ENCODE results near the gene SPG7.

The SPG7 gene

GRCh38 chr16:89522287-89522686 lies 14.1 kb downstream of the SPG7 start:
- DNase-seq: no peak

DNA sequence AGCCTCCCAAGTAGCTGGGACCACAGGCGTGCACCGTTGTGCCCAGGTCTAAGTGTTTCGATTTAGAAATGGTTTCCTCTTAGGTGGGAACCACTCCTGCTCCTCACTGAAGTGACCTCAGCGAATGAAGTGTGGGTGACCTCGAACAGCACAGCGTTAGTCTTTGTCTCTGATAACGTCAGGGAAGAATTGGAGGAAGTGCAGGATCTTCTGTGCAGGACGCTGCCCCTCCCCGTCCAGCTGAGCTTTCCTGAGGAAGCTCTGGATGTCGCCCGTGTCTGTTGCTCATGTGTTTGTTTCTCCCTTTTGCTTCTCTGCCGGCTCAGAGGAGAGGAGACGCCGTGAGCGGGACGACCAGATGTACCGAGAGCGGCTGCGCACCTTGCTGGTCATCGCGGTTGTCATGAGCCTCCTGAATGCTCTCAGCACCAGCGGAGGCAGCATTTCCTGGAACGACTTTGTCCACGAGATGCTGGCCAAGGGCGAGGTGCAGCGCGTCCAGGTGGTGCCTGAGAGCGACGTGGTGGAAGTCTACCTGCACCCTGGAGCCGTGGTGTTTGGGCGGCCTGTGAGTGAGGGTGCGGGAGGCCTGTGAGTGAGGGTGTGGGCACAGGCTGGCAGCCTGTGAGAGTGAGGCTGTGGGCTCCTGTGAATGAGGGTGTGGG lies 15.6 kb downstream of the SPG7 start:
- DNase-seq: no peak

DNA sequence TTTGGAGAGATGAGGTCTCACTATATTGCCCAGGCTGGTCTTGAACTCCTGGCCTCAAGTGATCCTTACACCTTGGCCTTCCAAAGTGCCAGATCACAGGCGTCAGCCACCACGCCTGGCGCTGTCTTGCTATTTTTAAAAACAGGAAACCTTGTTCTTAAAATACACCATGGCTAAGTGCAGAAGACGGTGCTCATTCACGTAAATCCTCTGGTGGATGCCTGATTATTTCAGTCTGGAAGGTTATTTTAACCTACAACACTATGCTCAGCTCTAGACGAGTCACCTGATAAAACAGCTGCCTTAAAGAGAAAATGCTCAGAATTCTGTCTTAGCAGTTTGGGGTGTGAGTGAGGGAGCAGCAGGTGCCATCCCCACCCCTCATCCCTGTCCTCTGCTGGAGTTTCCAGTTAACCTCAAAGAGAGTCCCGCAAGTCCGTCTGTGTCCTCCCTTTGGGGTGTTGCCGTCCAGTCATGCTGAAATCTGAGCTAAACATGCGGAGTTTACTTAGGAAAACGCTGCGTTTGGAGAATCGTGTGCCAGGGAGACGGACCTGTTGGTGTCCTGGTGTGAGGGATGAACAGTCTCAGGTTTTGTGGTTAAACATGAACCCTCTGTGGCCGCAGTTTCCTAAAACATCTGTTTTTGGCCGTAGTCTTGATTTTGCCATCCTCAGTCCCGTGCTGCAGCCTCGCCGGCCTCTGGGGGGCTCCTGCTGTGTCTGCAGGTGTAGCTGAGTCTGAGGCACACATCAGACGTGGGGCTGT lies 17.1 kb downstream of the SPG7 start:
- DNase-seq: no peak

GRCh38 chr16:89529097-89529496 lies 20.9 kb downstream of the SPG7 start:
- no peak for DNase-seq

GRCh38 chr16:89530401-89531381 lies 22.5 kb downstream of the SPG7 start:
- no peak for DNase-seq

DNA sequence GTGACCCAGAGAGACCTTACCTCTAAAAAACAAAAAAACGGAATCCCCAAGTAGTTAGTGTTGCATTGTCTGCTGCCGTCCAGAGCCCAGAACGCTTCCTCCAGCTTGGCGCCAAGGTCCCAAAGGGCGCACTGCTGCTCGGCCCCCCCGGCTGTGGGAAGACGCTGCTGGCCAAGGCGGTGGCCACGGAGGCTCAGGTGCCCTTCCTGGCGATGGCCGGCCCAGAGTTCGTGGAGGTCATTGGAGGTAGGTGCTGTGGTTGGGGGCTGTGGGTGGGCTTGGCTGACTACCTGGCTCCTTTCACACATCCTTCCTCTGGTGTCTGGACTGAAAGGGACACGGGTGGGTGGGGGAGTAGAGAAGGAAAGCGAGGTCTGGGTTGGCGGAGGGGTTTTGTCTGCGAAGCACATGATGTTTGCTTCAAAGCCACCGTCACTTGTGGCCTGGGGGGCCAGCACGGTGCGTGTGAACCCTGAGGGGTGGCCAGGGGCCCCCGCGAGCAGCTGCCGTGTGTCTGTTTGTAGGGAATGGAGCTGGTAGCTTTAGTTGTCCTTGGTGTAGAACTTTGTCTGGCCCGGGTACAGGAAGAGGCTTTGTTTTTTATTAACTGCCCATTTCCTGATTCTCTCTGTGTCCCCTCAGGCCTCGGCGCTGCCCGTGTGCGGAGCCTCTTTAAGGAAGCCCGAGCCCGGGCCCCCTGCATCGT lies 23.8 kb downstream of the SPG7 start:
- no peak for DNase-seq

DNA sequence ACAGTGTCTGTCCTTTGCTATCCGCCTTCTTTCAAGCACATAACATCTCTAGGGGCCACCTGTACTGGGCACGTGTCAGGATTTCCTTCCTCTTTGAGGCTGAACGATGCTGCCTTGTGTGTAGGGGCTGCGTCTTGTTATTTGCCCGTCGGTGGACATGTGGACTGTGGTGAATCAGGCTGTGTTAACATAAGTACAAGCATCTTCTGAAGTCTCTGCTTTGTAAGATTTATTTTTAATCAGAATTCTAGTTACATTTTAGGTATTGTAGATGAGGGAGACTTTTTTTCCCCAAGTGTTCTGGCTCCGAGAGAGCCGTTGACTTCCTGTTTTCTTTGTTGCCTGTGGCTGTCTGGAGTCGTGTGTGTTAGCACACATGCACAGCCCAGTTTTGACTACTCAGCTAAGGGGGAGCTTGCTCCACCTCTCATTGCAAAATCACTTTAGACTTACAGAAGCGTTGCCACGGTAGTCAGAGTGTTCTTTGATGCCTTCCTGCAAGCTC lies 26.1 kb downstream of the SPG7 start:
- no peak for DNase-seq

DNA sequence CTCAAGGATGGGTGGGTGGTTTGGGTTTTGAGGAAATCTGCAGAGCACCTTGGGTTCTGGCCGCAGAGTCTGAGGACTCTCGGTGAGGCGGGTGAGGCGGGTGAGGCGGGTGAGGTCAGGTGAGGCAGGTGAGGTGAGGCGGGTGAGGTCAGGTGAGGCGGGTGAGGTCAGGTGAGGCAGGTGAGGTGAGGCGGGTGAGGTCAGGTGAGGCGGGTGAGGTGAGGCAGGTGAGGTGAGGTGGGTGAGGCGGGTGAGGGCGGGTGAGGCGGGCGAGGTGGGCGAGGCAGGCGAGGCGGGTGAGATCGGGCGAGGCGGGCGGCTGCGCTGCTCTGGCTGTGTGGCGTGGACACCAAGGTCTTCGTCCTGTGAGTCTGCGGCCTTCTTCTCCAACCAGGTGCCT lies 28.2 kb downstream of the SPG7 start:
- DNase-seq: no peak

DNA sequence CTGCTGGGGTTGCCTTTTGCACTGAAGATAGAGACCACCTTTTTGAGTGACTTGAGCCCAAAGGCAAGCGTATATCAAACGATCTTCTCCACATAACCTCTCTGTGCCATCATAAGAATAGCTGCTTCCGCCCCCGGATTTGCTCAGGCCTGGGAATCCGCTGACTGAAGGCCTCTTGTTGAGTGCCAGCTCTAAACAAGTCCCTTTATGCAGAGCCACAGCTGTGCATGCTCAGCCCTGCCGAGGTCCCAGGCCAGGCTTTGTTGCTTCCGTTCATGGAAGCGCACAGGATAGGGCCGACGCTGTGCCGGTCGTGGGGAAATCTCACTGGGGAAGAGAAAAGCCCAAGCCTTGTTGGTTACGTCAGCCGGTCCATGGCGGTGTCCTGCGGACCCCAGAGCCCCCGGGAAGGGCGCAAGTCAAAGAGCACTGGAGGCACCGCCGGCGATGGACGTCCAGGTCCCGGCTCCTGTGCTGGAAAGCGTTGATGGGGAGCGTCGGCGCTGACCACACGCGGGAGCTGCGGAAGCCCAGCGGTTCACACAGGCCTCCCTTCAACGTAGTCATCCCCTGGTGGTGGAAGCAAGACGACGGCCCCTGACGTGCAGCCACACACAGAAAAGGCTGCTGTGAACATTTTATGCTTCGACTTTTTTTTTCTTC lies 28.8 kb downstream of the SPG7 start:
- DNase-seq: no peak

- no peak for DNase-seq
Observed at GRCh38 chr16:89537549-89537925, 29.3 kb downstream of the SPG7 start.

GRCh38 chr16:89538286-89538685 lies 30.1 kb downstream of the SPG7 start:
- no peak for DNase-seq

DNA sequence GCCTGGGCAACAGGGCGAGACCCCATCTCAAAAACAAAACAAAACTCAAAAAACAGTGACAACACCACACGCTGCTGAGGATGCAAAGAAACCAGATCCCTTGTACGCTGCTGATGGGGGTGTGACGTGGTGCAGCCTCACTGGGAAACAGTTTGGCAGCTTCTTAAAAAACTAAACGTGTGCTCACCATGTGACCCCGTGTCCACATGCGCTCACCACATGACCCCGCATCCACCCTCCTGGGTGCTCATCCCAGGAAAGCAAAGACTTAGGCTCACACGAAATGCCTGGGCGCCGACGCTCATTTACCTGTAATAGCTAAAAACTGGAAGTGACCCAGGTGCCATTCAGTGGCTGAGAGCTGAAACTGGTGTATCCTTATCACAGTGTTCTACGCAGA lies 32.4 kb downstream of the SPG7 start:
- DNase-seq: no peak

- DNase-seq: no peak
Observed at GRCh38 chr16:89541792-89542191, 33.6 kb downstream of the SPG7 start.

GRCh38 chr16:89544113-89544512 lies 35.9 kb downstream of the SPG7 start:
- no peak for DNase-seq

- no peak for DNase-seq
Observed at GRCh38 chr16:89544713-89545043, 36.5 kb downstream of the SPG7 start.

GRCh38 chr16:89545044-89545830 lies 37.0 kb downstream of the SPG7 start:
- DNase-seq: no peak

- no peak for DNase-seq
Observed at GRCh38 chr16:89545831-89546574, 37.8 kb downstream of the SPG7 start.

- DNase-seq: no peak
Observed at GRCh38 chr16:89546781-89547180, 38.6 kb downstream of the SPG7 start.

DNA sequence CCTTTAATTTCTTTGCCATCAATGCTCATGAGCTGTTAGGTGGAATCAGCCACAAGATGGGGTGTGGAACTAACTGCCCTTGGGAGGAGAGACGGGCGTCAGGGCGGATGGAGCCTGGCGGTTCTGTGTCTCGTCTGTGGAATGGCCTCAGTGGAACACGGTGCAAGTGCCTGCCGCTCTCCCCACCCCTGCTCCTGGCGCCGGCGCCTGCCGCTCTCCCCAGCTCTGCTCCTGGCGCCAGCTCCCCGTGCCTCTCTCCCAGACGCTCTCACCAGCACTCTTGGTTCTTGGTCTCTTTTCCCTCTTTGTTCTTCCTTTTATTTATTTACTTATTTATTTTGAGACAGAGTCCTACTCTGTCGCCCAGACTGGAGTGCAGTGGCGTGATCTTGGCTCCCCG lies 39.1 kb downstream of the SPG7 start:
- DNase-seq: no peak

GRCh38 chr16:89547860-89548259 lies 39.7 kb downstream of the SPG7 start:
- DNase-seq: no peak
